ENCODE results near the gene AACS. TPM values are rescaled to one million over a fixed set of nuclear protein-coding genes. Genes with fewer than 3 reads are reported as not detected.
"Not testable (repeated sequence)": the region's sequence is repeated elsewhere in the genome, so short reads cannot be mapped to it uniquely, and the experiment has no call there.

Gene AACS
- total RNA-seq, 1 donor from 2014 or later: 25.7 TPM

DNA sequence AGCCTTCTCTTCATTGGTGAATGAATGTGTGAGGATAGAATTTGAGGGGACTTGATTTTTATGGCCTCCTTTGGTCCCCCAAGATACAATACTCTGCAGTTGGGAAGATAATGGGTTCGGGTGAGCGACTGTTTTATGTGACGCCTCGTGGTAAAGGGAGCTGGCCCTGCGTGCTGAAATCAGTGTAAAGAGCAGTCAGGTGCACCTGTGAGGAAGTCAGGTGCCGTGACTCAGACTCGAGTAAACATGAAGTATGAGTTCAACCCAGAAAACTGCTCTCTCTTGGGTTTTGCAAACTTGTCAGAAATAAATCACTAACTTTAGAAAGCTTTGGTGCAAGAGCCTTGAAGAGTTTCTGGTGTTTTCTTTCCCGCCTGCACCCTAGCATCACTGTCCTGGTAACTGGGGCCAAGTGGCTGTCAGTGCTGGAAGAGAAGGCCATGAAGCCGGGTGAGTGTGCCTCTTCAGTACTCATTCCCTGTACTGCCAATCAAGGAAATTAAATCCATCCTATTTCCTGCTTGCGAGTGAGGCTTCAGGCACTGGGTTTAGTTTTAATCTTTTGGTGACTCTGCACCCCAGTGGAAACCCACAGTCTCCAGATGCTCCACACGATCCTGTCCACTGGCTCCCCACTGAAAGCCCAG, 59.2 kb downstream of the AACS start:
- no peak for DNase-seq

DNA sequence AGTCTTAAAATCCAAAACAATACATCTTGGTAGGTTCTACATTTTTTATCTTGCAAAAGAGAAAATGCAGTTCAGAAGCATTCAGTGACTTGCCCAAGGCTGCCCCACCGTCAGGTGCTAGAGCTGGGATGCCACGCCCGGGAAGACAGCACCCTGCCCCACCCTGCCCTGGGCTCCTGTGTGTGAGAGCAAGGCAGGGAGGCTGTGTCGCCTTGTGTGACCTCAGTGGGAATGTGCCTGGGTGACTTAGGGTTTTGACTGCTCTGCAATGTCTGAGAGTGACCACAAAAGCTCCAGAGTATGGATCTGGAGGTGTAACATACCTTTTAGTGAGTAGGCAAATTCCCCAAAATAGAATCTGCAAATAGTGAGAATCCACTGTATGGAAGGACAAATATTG, 60.0 kb downstream of the AACS start:
- no peak for DNase-seq

DNA sequence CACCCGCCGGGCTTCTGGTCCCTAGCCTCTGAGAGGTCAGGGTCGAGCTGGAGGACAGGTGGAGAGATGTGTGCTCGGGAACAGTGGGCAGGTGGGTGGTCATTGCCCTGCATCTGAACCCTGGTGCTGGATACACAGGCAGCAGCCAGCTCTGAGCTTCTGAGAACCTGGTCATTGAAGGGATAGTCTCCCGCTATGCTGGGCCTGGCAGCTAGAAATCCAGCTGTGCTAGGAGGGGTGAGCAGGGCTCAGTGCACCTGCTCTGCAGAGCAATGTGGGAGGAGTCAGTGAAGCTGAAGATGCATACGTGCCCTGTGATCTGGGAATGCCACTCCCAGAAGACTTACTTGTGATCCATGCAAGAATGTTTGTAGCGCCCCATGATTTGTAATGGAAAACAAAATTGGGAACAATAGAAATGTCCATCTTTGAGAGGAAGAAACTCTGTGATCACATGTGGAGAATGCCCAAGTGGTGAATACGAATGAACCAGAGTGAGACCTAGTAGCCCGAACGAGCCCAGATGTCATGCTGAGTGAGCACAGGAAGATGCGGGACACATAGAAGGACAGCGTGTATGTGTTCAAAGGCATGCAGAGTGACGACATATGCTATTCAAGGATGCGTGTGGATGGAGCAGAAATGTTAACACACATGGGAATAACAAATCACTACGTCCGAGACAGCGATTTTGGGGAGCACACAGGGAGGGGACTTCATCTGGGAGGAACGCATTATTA, 63.4 kb downstream of the AACS start:
- DNase-seq: peak; percentile 54

GRCh38 chr12:125129179-125129571, 63.9 kb downstream of the AACS start:
- peak; percentile 71 for DNase-seq

- peak; percentile 54 for DNase-seq
Measured at GRCh38 chr12:125129591-125130255, 64.5 kb downstream of the AACS start.

DNA sequence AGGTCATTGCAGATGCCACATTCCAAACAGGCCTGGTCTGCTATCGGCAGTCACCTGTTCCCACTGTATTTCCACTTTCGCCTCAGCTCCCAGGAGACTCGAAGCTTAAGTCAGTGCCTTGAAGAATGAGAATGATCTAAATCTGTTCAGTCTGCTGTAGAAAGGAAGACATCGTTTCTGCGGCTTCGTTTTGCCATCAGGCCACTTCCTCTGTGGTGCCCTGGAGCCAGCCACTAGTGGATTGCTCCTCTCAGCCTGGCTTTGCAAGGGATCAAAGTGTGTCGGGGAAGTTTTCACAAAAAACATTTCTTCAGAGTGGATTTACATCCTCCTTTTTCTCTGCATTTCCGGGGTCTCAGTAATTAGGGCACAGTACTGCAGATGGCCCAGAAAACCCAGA, 66.7 kb downstream of the AACS start:
- no peak for DNase-seq

GRCh38 chr12:125132698-125133400, 67.6 kb downstream of the AACS start:
- peak; percentile 33 for DNase-seq

DNA sequence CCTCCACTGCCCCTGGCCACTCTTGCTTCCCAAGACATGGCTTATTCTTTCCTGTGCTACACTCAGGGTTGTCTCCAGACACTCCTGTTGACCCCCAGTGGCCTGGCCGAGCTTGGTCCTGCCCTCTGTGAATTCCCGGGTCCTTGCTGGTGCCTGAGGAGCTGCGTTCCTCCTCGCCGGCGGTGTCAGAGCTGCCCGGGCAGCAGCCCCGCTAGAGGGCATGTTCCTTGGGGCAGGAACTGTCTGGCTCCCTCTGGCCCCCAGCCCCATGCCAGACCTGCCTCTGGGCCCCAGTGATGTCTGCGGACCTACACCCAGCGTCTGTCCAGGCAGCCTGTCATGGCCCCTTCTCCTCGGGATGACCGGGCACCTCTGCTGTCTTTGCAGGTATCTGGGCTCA, 68.4 kb downstream of the AACS start:
- no peak for DNase-seq

DNA sequence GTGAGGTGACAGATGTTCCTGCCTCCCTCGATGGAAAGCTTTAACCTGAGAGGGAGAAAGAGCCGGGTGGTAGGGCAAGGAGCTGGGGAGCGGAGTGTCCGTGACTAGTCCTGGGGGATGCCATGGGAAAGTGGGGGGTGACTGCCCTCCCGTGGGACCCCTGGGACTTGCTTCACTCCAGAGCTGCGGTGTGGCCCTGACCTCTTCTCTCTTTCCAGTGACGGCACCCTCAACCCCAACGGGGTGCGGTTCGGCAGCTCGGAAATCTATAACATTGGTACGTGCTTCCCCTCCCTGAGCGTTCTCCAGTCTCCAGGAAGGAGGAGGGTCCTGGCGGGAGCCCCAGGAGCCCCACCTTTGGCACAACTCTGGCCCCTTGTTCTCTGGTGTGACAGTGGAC, 69.3 kb downstream of the AACS start:
- DNase-seq: no peak

DNA sequence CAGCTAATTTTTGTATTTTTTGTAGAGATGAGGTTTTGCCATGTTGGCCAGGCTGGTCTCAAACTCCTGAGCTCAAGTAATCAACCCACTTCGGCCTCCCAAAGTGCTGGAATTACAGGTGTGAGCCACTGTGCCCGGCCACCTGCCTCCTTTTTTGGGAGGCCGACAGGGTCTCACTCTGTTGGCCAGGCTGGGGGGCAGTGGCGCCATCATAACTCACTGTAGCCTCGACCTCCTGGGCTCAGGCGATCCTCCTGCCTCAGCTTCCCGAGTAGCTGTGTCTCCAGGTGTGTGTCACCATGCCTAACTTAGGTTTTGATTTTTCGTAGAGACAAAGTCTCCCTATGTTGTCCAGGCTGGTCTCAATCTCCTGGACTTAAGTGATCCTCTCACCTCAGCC, 70.7 kb downstream of the AACS start:
- DNase-seq: no peak

DNA sequence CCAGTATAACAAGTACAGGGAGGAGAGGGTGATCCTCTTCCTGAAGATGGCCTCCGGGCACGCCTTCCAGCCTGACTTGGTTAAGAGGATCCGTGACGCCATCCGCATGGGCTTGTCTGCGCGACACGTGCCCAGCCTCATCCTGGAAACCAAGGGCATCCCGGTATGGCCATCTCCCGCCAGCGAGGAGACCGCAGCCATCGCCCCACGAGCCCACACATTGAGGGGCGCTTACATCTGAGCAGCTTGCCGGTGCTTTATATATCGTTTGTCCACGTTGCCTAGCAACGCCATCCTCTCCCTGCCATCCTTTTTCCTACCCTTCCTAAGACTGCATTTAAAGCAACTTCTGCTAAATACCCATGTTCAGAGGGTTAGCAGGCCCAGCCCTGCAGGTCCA, 71.5 kb downstream of the AACS start:
- no peak for DNase-seq

DNA sequence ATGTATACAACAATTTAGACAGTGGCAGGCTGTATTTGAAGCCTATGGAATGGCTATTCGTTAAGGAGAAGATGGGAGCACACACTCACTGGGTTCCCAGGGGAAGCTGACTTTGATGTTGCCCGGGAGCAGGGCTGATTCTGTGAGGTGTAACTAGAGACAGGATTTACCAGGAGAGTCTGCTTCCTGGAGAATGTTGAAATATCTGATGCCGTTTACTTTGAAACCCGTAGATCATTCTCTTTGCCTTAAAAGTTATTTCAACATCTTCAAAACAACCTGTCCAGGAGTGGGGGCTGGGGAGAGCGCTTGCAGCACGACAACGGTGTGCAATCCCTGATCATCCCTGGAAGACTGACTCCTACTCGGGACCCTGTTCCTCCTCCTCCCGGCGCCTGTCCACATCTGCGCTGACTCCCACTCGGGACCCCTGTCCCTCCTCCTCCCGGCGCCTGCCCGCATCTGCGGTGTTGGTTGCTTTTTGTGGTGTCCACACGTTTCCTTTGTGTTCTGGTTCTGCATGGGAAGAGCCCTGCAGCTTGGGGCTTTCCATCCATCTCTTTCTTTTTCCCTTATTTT, 72.6 kb downstream of the AACS start:
- DNase-seq: no peak

DNA sequence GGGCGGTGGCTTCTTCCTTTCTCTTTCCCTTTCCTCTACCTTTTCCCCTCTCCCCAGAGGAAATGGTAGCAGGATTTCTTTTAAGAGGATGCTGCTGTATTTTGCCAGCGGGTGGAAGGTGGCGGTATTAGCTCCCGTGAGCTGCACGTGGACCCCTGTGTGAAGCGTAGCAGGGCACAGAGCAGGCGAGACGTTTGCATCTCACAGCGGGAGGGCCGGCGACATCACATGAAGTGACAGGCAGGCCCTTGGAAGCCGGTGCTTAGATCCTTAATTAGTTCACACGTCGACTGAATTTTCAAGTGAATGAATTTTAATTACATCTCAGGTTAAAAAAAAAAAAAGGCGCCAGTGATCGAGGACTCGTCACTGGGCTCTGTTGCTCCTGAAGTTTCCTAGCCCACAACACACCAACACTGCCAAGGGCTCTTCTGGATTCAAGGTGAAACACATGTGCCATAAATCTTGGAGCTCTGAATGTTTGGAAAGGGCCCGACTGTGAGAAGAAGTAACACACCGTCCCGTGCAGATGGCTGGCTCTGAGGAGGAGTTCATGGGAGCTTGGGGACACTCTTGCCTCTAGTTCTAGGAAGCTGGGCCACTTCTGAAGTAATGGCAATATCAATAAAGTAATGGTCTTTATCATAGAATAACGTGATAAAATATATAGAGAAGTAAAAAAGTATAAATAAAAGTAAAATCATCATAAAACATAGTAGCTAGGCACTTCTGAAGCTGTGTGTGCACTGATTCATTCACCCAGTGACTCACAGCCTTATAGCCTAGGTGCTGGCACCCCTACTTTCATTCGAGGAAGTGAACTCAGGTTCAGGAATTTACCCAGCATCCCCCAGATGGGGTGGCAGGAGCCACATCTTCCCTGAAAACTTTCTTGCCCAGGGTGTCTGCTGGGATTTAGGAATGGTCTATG, 75.3 kb downstream of the AACS start:
- no peak for DNase-seq

DNA sequence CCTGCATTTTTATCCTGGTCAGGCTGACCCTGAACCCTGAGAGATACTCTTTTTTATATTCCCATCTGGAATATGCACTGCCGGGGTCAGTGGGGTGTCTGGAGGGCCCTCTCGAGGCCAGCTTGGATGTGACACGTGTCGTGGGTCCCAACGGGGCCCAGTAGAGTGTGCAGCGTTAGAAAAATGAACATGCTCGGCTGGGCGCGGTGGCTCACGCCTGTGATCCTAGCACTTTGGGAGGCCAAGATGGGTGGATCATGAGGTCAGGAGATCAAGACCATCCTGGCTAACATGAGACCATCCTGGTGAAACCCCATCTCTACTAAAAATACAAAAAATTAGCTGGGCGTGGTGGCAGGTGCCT, 76.0 kb downstream of the AACS start:
- not testable (repeated sequence) for DNase-seq

DNA sequence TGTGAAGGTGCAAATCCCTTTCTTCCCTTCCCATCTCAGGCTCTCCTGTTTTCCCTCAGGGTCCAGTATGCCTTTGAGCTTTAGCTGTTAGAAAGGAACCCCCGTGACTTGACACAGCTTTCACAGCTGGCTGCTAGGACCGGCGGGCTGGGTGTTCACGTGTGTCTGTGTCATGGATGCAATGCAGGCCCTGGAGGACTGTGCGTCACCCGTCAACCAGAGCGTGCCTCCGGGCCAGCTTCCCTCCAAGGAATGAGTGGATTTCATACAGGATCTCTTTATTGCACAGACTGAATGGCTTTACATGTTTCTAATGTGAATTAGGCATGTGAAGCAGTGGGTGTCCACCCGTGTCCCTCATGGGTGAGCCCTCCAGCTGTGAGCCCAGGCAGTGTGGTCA, 77.4 kb downstream of the AACS start:
- no peak for DNase-seq

GRCh38 chr12:125143491-125143890, 78.3 kb downstream of the AACS start:
- peak; percentile 53 for DNase-seq

- no peak for DNase-seq
Measured at GRCh38 chr12:125145196-125145595, 80.0 kb downstream of the AACS start.

DNA sequence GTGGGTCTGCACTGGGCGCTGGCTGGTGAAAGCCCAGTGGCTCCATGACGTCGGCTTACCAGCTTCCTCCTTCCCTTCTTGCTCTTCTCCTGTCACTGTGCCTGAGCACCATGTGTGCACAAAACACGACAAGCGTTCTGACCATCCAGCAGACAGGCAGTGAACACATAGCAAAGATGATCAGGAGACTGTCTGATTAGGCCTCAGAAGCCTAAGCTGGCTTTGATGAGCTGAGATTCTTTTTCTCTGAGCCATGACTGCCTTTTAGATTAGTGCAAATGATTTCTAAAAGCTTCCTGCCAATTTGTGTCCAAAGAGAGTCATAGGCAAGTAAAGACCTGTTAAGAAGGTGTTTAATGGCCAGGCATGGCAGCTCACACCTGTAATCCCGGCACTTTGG, 83.1 kb downstream of the AACS start:
- no peak for DNase-seq

DNA sequence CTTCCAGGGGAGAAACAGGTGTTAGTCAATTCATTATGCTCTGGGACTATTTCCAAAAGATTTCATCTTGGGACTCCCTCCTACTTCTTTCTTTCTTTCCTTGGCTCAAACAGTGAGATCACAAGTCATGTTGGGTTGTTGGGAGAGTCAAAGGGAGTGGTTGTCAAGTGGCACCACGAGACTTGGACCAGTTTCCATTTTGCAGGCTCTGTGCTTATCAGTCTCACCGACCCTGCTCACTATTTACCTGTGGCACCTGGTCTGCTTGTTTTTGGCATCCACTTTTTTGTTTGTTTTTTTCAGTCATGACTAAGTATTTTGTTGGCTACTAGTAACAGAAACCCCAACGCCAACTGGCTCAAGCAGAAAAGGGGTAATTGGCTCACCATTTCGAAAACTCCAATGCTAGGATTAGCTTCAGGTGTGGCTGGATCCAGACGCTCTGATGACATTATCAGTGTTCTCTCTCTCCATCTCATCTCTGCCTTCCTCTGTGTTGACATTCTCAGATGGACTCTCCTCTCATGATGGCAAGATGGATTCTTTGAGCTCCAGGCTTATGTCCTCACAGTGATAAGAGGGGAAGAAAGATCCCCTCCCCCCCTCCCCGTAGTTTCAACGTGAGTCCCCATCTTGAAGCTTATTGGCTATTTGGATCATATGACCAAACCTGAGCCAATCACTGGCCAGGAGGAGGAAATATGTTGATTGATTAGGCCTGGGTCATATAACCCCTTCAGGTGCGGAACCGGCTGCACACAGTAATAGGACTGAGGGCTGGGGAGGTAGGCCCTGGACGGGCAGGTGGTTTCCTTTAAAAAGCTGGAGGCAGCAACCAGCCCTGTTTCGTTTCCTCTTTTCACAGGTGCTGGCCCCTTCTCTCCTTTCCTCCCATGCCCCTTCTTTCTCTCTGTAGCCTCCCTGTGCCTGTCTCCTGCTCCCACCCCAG, 84.2 kb downstream of the AACS start:
- DNase-seq: no peak

DNA sequence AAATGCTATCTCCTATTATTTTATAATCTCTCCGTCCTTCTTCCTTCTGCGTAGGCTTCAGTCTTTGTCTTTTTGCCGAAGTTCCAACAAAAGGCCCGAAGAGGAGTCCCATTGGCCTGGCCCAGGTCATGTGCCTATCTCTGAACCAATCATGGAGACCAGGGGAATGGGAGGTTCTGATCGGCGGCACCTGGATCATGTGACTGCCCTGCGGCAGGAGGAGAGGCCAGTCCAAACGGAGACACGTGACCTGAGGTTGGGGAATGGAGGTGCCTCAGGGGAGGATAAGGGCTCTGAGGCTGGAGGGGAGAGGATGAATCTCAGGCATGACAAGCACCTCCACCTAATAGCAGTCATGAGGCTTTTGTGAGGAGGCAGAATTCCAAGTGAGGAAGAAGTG, 86.0 kb downstream of the AACS start:
- DNase-seq: no peak

Measured in occipital lobe (tissue), 2 donors.